ENCODE results near the gene CMC2. TPM values are rescaled to one million over a fixed set of nuclear protein-coding genes. Genes with fewer than 3 reads are reported as not detected.

CMC2 gene
- polyA plus RNA-seq, 1 donor from 2014 or later = 172 TPM

GRCh38 chr16:80973991-80974390 is 32.7 kb downstream of the CMC2 start:
- no peak overlapping the region for H3K27ac ChIP-seq (ENCODE audit: low read length)
- H3K27me3 ChIP-seq (ENCODE audit: insufficient read depth, low read depth, low read length) = no peaks in the 10 kb centered on the region
- no peaks in the 10 kb centered on the region for H3K9me3 ChIP-seq (ENCODE audit: low read length)
- H3K4me3 ChIP-seq (ENCODE audit: low read length) = no peak overlapping the region
- no peak overlapping the region for H2AFZ ChIP-seq (ENCODE audit: low read depth, low read length)
- H3K36me3 ChIP-seq (ENCODE audit: insufficient read depth, low read length) = no peaks in the 10 kb centered on the region
- no peak overlapping the region for H3K9ac ChIP-seq (ENCODE audit: low read length)
- no peaks in the 10 kb centered on the region for H3K79me2 ChIP-seq (replicated peaks; ENCODE audit: insufficient read depth, low read length)
- H3K9me2 ChIP-seq (ENCODE audit: insufficient read depth, low read length) = no peaks in the 10 kb centered on the region
- no peaks in the 10 kb centered on the region for H3F3A ChIP-seq (ENCODE audit: insufficient read depth, low read length, poor library complexity, severe bottlenecking)
- TF ChIP-seq RAD21 (conservative IDR thresholded peaks at IDR 0.05) = no peak
- TF ChIP-seq TAF1 (IDR thresholded peaks at IDR 0.05; ENCODE audit: low read depth) = no peak
- no peak for TF ChIP-seq MXI1 (conservative IDR thresholded peaks at IDR 0.05; ENCODE audit: poor library complexity, severe bottlenecking)
- no peak overlapping the region for H3K4me2 ChIP-seq (ENCODE audit: low read length)
- no peaks in the 10 kb centered on the region for H4K20me1 ChIP-seq (ENCODE audit: insufficient read depth)

GRCh38 chr16:80972611-80973010 is 34.1 kb downstream of the CMC2 start:
- H3K9me2 ChIP-seq (ENCODE audit: insufficient read depth, low read length) = no peaks in the 10 kb centered on the region
- H2AFZ ChIP-seq (ENCODE audit: low read depth, low read length) = no peak overlapping the region
- no peaks in the 10 kb centered on the region for H4K20me1 ChIP-seq (ENCODE audit: insufficient read depth)
- H3K79me2 ChIP-seq (replicated peaks; ENCODE audit: insufficient read depth, low read length) = no peaks in the 10 kb centered on the region
- no peaks in the 10 kb centered on the region for H3K36me3 ChIP-seq (ENCODE audit: insufficient read depth, low read length)
- no peak for TF ChIP-seq POLR2AphosphoS5 (IDR thresholded peaks at IDR 0.05)
- TF ChIP-seq TAF1 (IDR thresholded peaks at IDR 0.05; ENCODE audit: low read depth) = no peak
- TF ChIP-seq CTCF (IDR thresholded peaks at IDR 0.05; ENCODE audit: poor library complexity, severe bottlenecking) = no peak
- no peak for TF ChIP-seq EP300 (conservative IDR thresholded peaks at IDR 0.05; ENCODE audit: poor library complexity, severe bottlenecking)
- no peak for TF ChIP-seq EZH2 (IDR thresholded peaks at IDR 0.05; ENCODE audit: borderline replicate concordance, insufficient read depth, low read length, poor library complexity, severe bottlenecking)
- no peak for TF ChIP-seq REST (IDR thresholded peaks at IDR 0.05; ENCODE audit: borderline replicate concordance)
- TF ChIP-seq SMC3 (conservative IDR thresholded peaks at IDR 0.05; ENCODE audit: poor library complexity) = no peak
- no peak for TF ChIP-seq RAD21 (conservative IDR thresholded peaks at IDR 0.05)
- no peak for TF ChIP-seq MXI1 (conservative IDR thresholded peaks at IDR 0.05; ENCODE audit: poor library complexity, severe bottlenecking)
- no peak overlapping the region for H3K27ac ChIP-seq (ENCODE audit: low read length)
- H3F3A ChIP-seq (ENCODE audit: insufficient read depth, low read length, poor library complexity, severe bottlenecking) = no peaks in the 10 kb centered on the region
- no peak overlapping the region for H3K4me3 ChIP-seq (ENCODE audit: low read length)
- no peak overlapping the region for H3K4me2 ChIP-seq (ENCODE audit: low read length)
- H3K9me3 ChIP-seq (ENCODE audit: low read length) = no peaks in the 10 kb centered on the region
- H3K9ac ChIP-seq (ENCODE audit: low read length) = no peak overlapping the region
- H3K27me3 ChIP-seq (ENCODE audit: insufficient read depth, low read depth, low read length) = no peaks in the 10 kb centered on the region

- no peaks in the 10 kb centered on the region for H3K79me2 ChIP-seq (replicated peaks; ENCODE audit: insufficient read depth, low read length)
- H3K9me2 ChIP-seq (ENCODE audit: insufficient read depth, low read length) = no peaks in the 10 kb centered on the region
- H3K27ac ChIP-seq (ENCODE audit: low read length) = no peak overlapping the region
- H3K9ac ChIP-seq (ENCODE audit: low read length) = no peak overlapping the region
- no peaks in the 10 kb centered on the region for H3K27me3 ChIP-seq (ENCODE audit: insufficient read depth, low read depth, low read length)
- no peaks in the 10 kb centered on the region for H3K9me3 ChIP-seq (ENCODE audit: low read length)
- no peaks in the 10 kb centered on the region for H3F3A ChIP-seq (ENCODE audit: insufficient read depth, low read length, poor library complexity, severe bottlenecking)
- no peak overlapping the region for H3K4me2 ChIP-seq (ENCODE audit: low read length)
- no peak overlapping the region for H3K4me3 ChIP-seq (ENCODE audit: low read length)
- H4K20me1 ChIP-seq (ENCODE audit: insufficient read depth) = no peaks in the 10 kb centered on the region
- no peaks in the 10 kb centered on the region for H3K36me3 ChIP-seq (ENCODE audit: insufficient read depth, low read length)
- H2AFZ ChIP-seq (ENCODE audit: low read depth, low read length) = no peak overlapping the region
- no peak for TF ChIP-seq SMC3 (conservative IDR thresholded peaks at IDR 0.05; ENCODE audit: poor library complexity)
- TF ChIP-seq EZH2 (IDR thresholded peaks at IDR 0.05; ENCODE audit: borderline replicate concordance, insufficient read depth, low read length, poor library complexity, severe bottlenecking) = no peak
- TF ChIP-seq MXI1 (conservative IDR thresholded peaks at IDR 0.05; ENCODE audit: poor library complexity, severe bottlenecking) = no peak
- no peak for TF ChIP-seq POLR2AphosphoS5 (IDR thresholded peaks at IDR 0.05)
- no peak for TF ChIP-seq TAF1 (IDR thresholded peaks at IDR 0.05; ENCODE audit: low read depth)
- no peak for TF ChIP-seq CTCF (IDR thresholded peaks at IDR 0.05; ENCODE audit: poor library complexity, severe bottlenecking)
- TF ChIP-seq EP300 (conservative IDR thresholded peaks at IDR 0.05; ENCODE audit: poor library complexity, severe bottlenecking) = no peak
- no peak for TF ChIP-seq RAD21 (conservative IDR thresholded peaks at IDR 0.05)
- TF ChIP-seq REST (IDR thresholded peaks at IDR 0.05; ENCODE audit: borderline replicate concordance) = no peak
Measured at GRCh38 chr16:80971819-80972218, 34.9 kb downstream of the CMC2 start.
